DND-41 (cell line): ENCODE measurements around the gene STON2.

Experiments used
- ATAC-seq: fragments of 200-7000 bp; cut with Tn5 transposase; 3 replicates; pipeline ENCODE4 v1.9.1; 2021; ENCODE audit warnings: low read depth; ENCODE audit not compliant: insufficient read depth
- DNase-seq: peaks from one replicate; pipeline ENCODE4 v3.0.0-alpha.2; 2020
- H2AFZ ChIP-seq: 2 replicates; pipeline ENCODE4 v1.6.0; 2012; ENCODE audit warnings: low read depth, low read length
- H3K27ac ChIP-seq: 2 replicates; pipeline ENCODE4 v1.5.1; 2012; ENCODE audit warnings: low read length, inconsistent platforms
- H3K27me3 ChIP-seq: fragments of 200-600 bp; sonication (generic); 2 replicates; pipeline ENCODE4 v1.6.0; 2012; ENCODE audit warnings: low read length, mild to moderate bottlenecking, inconsistent platforms; ENCODE audit not compliant: insufficient read depth, poor library complexity
- H3K36me3 ChIP-seq: 2 replicates; pipeline ENCODE4 v1.5.1; 2012; ENCODE audit warnings: low read length, inconsistent platforms; ENCODE audit not compliant: insufficient read depth
- H3K4me1 ChIP-seq: 2 replicates; pipeline ENCODE4 v1.5.1; 2012; ENCODE audit warnings: mild to moderate bottlenecking, low read length; ENCODE audit not compliant: insufficient read depth
- H3K4me2 ChIP-seq: 2 replicates; pipeline ENCODE4 v1.6.0; 2012; ENCODE audit warnings: mild to moderate bottlenecking, moderate library complexity, low read length, inconsistent platforms; ENCODE audit not compliant: insufficient read depth
- H3K4me3 ChIP-seq, 2 experiments: fragments of 200-600 bp in 1 of 2; shearing (Covaris generic) in 1 of 2; 2 replicates each; pipeline ENCODE4 v1.5.1; 2012 to 2016; ENCODE audit warnings: inconsistent platforms in 2 of 2, low read length in 2 of 2, mild to moderate bottlenecking in 2 of 2, low read depth in 1 of 2, moderate library complexity in 1 of 2
- H3K79me2 ChIP-seq: 2 replicates; pipeline ENCODE4 v1.6.0; 2012; ENCODE audit warnings: low read length, inconsistent platforms; ENCODE audit not compliant: insufficient read depth
- H3K9ac ChIP-seq: 2 replicates; pipeline ENCODE4 v1.6.0; 2012; ENCODE audit warnings: low read depth, mild to moderate bottlenecking, inconsistent platforms, low read length, moderate library complexity
- H3K9me3 ChIP-seq: 2 replicates; pipeline ENCODE4 v1.5.1; 2012; ENCODE audit warnings: low read length, moderate library complexity, mild to moderate bottlenecking, inconsistent platforms; ENCODE audit not compliant: insufficient read depth, severe bottlenecking
- H4K20me1 ChIP-seq: 2 replicates; pipeline ENCODE4 v1.6.0; 2012; ENCODE audit warnings: low read length; ENCODE audit not compliant: insufficient read depth
- CTCF ChIP-seq: IDR thresholded peaks from 2 replicates; pipeline ENCODE4 v1.5.1; 2012; ENCODE audit warnings: borderline replicate concordance, low read length, moderate library complexity, mild to moderate bottlenecking; ENCODE audit not compliant: poor library complexity, severe bottlenecking; ENCODE audit errors: extremely low read depth
- EZH2 ChIP-seq: IDR thresholded peaks from 3 replicates; pipeline ENCODE4 v1.6.1; 2012; ENCODE audit warnings: borderline replicate concordance, low read depth, mild to moderate bottlenecking, moderate library complexity, low read length, inconsistent platforms; ENCODE audit not compliant: severe bottlenecking

The STON2 gene

GRCh38 chr14:81289516-81289915 is 110.6 kb downstream of the STON2 start:
- no peaks in the 10 kb centered on the region for H3K27me3 ChIP-seq
- DNase-seq (no peak), ATAC-seq (no peak)
- H3K4me2 ChIP-seq, result no peak overlapping the region
- H3K4me1 ChIP-seq, result no peaks in the 10 kb centered on the region
- H3K9me3 ChIP-seq, result no peaks in the 10 kb centered on the region
- no peaks in the 10 kb centered on the region for H3K79me2 ChIP-seq
- no peak overlapping the region for H2AFZ ChIP-seq
- no peak overlapping the region for H3K27ac ChIP-seq
- H3K4me3 ChIP-seq, result no peak overlapping the region
- no peaks in the 10 kb centered on the region for H4K20me1 ChIP-seq
- H3K36me3 ChIP-seq, result no peaks in the 10 kb centered on the region
- TF ChIP-seq EZH2, result no peak
- no peak for TF ChIP-seq CTCF
- H3K9ac ChIP-seq, result no peak overlapping the region

- Histone ChIP-seq H3K27me3 (no peaks in the 10 kb centered on the region), H3K9ac (no peak overlapping the region), H2AFZ (no peak overlapping the region), H3K27ac (no peak overlapping the region), H3K4me2 (no peak overlapping the region), H4K20me1 (no peaks in the 10 kb centered on the region), H3K9me3 (no peaks in the 10 kb centered on the region), H3K79me2 (no peaks in the 10 kb centered on the region), H3K4me3 (no peak overlapping the region), H3K4me1 (no peaks in the 10 kb centered on the region), H3K36me3 (no peaks in the 10 kb centered on the region)
- DNase-seq, result no peak
- ATAC-seq, result no peak
- TF ChIP-seq EZH2 (no peak), CTCF (no peak)
Measured at GRCh38 chr14:81286574-81287370, 113.4 kb downstream of the STON2 start.

DNA sequence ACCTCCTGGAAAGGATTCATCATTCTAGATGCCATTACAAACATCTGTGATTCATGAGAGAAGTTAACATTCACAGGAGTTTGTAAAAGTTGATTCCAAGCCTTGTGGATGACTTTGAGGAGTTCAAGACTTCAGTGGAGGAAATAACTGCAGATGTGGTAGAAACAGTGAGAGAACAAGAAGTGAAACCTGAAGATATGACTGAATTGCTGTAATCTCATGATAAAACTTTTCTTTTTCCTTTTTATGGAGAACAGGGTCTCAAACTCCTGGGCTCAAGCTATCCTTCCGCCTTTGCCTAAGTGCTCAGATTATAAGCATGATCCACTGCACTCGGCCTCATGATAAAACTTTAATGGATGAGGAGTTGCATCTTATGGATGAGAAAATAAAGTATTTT is 114.9 kb downstream of the STON2 start:
- no peak overlapping the region for H3K4me2 ChIP-seq
- ATAC-seq, result no peak
- no peaks in the 10 kb centered on the region for H3K27me3 ChIP-seq
- no peak overlapping the region for H3K27ac ChIP-seq
- H3K4me3 ChIP-seq, result no peak overlapping the region
- no peak for DNase-seq
- H3K9me3 ChIP-seq, result no peaks in the 10 kb centered on the region
- no peaks in the 10 kb centered on the region for H4K20me1 ChIP-seq
- no peak overlapping the region for H3K9ac ChIP-seq
- H3K36me3 ChIP-seq, result no peaks in the 10 kb centered on the region
- H2AFZ ChIP-seq, result no peak overlapping the region
- no peaks in the 10 kb centered on the region for H3K79me2 ChIP-seq
- TF ChIP-seq EZH2 (no peak), CTCF (no peak)
- H3K4me1 ChIP-seq, result no peaks in the 10 kb centered on the region

DNA sequence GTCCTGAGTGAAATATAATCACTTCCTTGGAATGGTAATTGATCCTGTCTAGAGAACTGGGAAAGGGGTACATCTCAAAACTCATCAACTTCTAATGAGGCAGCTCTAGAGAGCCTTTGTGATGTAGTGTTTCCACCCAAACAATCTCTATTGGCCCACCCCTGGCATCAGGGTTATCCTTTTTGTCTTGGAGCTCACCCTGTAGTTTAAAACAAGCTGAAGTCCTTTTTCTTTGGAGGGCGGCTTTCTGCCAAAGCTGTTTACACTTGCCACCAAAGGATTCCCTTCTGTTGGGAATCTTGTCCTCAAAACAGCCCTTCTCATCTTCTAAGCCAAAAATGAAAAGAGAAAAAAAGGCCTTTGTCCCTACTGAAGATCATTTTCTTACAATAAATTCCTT is 118.8 kb downstream of the STON2 start:
- Histone ChIP-seq H3K4me3 (no peak overlapping the region), H3K27me3 (no peaks in the 10 kb centered on the region), H3K9ac (no peak overlapping the region), H4K20me1 (no peaks in the 10 kb centered on the region), H3K79me2 (no peaks in the 10 kb centered on the region), H3K4me1 (no peaks in the 10 kb centered on the region), H3K27ac (no peak overlapping the region), H2AFZ (no peak overlapping the region), H3K9me3 (no peaks in the 10 kb centered on the region), H3K36me3 (no peaks in the 10 kb centered on the region), H3K4me2 (no peak overlapping the region)
- ATAC-seq (no peak), DNase-seq (no peak)
- TF ChIP-seq CTCF (no peak), EZH2 (no peak)
